AG10803 (cell line): ENCODE measurements around the gene PIP4K2B.

Experiments used
- DNase-seq: peaks from one replicate; pipeline ENCODE4 v3.0.0; 2010; ENCODE audit warnings: low read depth
- H3K4me3 ChIP-seq: 2 replicates; pipeline ENCODE4 v1.5.1; 2011; ENCODE audit warnings: mild to moderate bottlenecking, low read length, control low read depth
- TF ChIP-seq, protein P1 (sequence below): conservative IDR thresholded peaks from 2 replicates; pipeline ENCODE4 v1.5.1; 2011; ENCODE audit warnings: mild to moderate bottlenecking, low read length, control low read depth, inconsistent platforms

PIP4K2B gene

DNA sequence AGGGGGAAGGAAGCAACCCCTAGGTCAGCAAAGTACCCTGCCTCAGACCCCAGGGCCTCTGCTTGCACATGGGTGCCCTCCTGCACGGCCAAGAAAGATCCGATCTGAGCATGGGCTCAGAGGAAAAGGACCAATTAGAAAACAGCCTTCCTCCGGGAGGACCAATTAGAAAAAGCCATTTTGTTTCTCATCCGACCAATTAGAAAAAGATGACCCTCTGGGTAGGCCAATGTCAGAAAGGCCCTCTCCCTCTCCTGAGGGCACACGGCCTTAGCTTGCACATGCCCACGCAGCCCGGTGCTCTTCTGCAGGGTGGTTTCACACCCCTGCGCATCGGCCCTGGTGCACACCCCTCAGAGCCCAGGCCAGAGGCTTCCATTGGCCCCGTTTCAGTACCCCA lies 74.3 kb downstream of the PIP4K2B start:
- no peak for DNase-seq
- TF ChIP-seq, protein P1, sequence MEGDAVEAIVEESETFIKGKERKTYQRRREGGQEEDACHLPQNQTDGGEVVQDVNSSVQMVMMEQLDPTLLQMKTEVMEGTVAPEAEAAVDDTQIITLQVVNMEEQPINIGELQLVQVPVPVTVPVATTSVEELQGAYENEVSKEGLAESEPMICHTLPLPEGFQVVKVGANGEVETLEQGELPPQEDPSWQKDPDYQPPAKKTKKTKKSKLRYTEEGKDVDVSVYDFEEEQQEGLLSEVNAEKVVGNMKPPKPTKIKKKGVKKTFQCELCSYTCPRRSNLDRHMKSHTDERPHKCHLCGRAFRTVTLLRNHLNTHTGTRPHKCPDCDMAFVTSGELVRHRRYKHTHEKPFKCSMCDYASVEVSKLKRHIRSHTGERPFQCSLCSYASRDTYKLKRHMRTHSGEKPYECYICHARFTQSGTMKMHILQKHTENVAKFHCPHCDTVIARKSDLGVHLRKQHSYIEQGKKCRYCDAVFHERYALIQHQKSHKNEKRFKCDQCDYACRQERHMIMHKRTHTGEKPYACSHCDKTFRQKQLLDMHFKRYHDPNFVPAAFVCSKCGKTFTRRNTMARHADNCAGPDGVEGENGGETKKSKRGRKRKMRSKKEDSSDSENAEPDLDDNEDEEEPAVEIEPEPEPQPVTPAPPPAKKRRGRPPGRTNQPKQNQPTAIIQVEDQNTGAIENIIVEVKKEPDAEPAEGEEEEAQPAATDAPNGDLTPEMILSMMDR, result no peak
- H3K4me3 ChIP-seq, result no peak overlapping the region

DNA sequence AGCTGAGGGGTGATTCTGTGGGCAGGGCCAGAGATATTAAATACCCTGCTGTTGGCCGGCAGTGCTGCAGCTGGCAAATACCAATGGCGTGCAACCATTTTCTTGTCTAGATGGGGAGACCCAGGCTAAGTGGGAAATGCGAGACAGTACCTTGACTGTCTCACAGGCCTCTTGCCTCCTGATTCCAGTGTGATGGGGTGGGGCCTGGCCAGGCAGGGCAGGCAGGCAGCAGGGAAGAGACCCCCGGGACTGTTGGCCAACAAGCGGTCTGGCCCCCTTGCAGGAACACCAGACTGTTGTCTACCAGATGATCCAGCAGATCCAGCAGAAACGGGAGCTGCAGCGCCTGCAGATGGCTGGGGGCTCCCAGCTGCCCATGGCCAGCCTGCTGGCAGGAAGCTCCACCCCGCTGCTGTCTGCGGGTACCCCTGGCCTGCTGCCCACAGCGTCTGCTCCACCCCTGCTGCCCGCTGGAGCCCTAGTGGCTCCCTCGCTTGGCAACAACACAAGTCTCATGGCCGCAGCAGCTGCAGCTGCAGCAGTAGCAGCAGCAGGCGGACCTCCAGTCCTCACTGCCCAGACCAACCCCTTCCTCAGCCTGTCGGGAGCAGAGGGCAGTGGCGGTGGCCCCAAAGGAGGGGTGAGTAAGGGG lies 74.9 kb downstream of the PIP4K2B start:
- TF ChIP-seq, protein P1, result no peak
- H3K4me3 ChIP-seq, result no peak overlapping the region
- no peak for DNase-seq

DNA sequence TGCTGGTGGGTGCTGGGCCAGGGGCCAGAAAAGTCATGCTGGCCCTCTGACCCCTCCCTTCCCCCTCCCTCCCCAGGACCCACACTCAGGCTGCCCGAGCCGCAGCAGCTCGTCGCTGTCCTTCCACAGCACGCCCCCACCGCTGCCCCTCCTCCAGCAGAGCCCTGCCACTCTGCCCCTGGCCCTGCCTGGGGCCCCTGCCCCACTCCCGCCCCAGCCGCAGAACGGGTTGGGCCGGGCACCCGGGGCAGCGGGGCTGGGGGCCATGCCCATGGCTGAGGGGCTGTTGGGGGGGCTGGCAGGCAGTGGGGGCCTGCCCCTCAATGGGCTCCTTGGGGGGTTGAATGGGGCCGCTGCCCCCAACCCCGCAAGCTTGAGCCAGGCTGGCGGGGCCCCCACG lies 77.6 kb downstream of the PIP4K2B start:
- no peak overlapping the region for H3K4me3 ChIP-seq
- DNase-seq, result no peak
- TF ChIP-seq, protein P1, result no peak

DNA sequence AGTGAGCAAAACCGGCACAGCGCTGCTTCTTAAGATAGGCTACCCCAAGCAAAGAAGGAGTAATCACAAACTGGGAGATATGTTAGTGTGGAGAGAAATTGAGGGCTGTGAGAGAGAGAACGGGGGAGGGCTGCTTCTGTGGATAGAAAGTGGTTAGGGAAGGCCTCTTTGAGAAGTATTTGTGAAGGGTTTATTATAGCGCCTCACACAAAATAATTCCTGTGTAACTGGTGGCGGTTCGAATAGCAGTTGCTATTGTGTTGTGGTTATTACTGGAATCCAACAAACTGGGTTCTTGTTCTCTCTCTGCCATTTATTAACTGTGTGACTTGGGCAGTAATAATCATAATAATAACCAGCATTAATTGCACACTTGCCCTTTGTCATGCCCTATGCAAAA lies 78.4 kb downstream of the PIP4K2B start:
- DNase-seq, result no peak
- H3K4me3 ChIP-seq, result no peak overlapping the region
- TF ChIP-seq, protein P1, result no peak

DNA sequence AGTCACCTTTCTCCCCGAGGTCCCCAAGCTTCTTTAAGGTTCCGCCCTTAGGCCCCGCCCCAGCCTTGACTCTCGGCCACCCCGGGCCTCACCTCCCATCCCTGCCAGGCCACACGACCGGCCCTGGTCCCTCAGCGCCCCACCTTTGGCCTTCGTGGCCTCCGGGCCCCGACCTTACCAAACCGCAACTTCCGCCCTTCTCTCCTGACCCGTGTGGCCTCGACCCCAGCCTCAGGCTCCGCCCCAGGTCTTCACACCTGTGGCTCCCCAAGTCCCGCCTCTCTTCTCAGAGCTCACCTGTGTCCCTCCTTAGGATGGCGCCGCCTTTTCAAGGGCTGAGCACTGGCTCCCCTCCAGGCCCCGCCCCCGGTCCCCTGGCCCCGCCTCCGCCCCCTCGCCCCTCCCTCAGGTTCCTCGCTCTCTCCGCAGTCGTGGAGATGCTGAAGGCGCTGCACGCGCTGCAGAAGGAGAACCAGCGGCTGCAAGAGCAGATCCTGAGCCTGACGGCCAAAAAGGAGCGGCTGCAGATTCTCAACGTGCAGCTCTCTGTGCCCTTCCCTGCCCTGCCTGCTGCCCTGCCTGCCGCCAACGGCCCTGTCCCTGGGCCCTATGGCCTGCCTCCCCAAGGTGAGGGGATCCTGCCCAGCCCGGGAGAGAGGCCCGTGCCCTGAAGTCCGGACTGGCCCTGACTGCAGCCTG lies 79.3 kb downstream of the PIP4K2B start:
- H3K4me3 ChIP-seq, result no peak overlapping the region
- DNase-seq, result no peak
- TF ChIP-seq, protein P1, result no peak

DNA sequence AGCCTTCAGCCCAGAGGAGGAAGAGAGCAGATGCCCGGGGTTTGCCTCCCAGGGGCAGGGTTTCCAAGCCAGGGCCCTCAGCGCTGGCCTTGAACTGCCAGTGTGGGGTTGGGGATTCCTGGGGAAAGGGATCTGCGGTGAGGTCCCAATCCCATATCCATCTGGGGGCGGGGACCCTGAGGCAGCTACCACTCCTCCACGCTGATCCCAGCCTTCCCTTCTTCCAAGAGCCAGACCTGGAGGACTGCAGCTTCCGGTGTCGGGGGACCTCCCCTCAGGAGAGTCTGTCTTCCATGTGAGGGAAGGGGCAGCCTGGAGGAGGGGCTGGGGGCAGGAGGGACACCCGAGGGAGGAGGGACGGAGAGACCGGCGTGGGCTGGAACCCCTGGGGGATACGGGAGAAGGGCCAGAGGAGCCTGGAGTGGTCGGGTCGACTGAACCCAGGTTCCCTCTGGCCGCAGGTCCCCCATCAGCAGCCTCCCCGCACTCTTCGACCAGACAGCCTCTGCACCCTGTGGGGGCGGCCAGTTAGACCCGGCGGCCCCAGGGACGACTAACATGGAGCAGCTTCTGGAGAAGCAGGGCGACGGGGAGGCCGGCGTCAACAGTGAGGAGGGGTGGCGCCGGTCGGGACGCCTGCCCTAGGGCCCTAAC lies 79.9 kb downstream of the PIP4K2B start:
- H3K4me3 ChIP-seq, result no peak overlapping the region
- TF ChIP-seq, protein P1, result no peak
- DNase-seq, result no peak

DNA sequence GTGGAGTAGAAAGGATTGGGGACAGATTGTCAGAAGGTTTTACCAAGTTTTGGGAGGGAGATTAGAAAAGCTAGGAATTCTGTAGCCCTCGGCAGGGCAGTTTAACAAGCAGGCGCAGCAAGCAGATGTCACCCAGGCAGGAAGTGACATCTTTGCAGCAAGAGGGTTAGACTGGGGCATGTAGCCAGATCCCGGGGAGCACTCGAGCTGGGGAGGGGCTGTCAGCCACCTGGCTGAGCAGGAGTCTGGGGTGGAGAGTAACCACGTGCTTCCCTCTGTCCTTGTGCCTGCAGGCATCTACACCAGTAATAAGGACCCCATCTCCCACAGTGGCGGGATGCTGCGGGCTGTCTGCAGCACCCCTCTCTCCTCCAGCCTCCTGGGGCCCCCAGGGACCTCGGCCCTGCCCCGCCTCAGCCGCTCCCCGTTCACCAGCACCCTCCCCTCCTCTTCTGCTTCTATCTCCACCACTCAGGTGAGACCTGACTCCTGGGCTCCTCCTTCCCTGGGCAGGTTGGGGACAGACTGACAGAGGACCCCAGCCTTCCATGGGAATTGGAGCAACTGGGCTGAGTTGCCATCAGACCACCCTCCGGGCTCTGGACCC lies 82.1 kb downstream of the PIP4K2B start:
- TF ChIP-seq, protein P1, result no peak
- H3K4me3 ChIP-seq, result no peak overlapping the region
- DNase-seq, result no peak
